Measurements from ENCODE around the gene AATK.

Gene AATK

GRCh38 chr17:81179861-81180260, 13.8 kb upstream of the AATK start:
- no peak for DNase-seq

DNA sequence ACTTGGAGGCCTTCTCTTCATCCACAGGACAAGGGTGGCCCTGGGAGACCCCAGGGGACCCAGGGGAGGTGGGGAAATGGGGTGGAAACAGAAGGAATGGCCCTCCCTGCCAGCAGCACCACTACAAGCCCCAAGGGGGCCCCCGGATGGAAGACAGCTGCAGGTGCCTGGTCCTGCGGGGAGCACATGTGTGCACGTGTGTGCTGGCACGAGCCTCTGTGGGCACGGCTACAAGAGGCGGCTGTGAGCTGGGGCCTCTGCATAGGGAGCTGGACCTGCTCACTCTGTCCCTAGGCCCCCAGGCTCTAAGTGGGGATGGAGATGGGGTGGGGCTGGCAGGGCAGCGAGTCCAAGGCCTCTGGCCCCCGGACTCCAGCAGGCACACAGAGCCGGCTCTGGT, 13.2 kb upstream of the AATK start:
- no peak for DNase-seq

- no peak for DNase-seq
Measured at GRCh38 chr17:81178136-81179091, 12.4 kb upstream of the AATK start.

GRCh38 chr17:81176666-81177065, 10.6 kb upstream of the AATK start:
- DNase-seq: no peak

DNA sequence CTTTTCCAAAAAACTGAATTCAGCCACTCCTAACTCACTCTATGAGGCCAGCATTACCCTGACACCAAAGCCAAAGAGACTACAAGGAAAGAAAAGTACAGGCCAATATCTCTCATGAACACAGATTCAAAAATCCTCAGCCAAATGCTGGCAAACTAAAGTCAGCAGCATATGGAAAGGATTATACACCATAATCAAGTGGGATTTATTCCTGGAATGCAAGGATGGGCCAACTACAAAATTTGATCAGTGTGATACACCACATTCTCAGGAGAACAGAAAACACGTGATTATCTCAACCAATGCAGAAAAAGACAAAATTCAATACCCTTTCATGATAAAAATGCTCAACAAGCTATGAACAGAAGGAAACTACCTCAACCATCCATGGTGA, 7.7 kb upstream of the AATK start:
- DNase-seq: no peak

GRCh38 chr17:81173052-81173761, 7.2 kb upstream of the AATK start:
- no peak for DNase-seq

DNA sequence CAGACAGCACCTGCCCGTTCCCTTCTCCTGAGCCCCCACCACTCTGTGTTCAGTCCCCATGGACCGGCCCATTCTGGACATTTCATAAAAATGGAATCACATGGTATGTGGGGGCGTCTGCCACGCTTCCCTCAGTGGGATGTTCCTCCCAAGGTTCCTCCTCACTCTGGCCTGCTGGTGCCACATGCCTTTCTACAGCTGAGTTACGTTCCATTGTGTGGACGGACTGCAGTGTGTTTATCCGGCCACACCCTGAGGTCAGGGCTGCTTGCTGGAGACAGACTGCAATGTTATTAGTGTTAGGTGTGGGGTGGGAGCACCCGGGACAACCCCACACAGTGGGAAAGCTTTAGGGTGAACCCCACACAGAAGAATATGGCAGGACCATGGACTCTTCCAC, 5.9 kb upstream of the AATK start:
- DNase-seq: no peak

DNA sequence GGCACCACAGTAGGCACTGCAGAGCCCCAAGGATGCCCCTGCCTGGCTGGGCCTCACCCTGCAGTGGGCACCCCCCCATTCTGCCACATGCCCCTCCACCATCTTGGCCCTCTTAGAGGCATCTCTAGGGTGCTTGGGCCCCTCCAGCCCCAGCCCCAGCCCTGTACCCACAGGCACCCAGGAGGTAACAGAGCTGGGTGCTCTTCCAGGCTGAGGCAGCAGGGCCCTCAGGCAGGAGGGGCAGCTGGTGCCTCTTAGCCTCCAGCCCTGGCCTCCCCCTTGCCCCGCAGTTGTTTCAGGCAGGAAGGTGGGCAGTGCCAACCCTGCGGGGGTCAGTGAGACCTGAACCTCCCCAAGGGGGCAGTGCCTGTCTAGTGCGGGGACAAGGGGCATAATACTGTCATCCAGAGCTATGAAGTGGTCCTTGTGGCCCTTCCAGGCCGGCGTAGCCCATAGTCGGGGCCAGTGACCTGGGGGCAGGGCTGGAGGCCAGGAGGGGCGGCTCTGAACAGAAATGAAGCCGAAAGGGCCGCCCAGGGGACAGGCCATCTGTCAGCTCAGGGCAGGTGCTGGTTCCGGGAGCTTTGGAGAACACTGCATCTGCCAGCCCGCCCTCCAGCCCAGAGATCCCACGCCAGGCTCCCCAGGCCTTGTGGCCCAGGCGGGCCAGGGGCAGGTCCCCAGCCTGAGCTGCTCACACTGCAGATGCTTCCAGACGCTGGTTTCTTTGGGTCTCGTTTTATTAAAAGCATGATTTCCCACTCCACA, 4.9 kb upstream of the AATK start:
- no peak for DNase-seq

DNA sequence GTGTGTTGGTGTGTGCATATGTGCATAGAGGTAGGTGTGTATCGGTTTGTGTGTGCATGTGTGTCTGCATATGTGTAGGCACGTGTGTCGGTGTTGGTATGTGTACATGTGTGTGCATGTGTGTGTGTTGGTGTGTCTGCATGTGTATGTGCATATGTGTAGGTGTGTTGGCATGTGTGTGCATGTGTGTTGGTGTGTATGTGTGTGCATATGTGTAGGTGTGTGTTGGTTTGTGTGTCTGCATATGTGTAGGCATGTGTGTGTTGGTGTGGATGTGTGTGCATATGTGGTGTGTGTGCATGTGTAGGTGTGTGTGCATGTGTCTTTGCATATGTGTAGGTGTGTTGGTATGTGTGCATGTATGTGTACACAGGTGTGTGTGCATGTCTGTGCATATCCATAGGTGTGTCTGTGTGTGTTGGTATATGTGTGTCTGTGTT, 3.9 kb upstream of the AATK start:
- DNase-seq: no peak

GRCh38 chr17:81167638-81168037, 1.6 kb upstream of the AATK start:
- no peak for DNase-seq

DNA sequence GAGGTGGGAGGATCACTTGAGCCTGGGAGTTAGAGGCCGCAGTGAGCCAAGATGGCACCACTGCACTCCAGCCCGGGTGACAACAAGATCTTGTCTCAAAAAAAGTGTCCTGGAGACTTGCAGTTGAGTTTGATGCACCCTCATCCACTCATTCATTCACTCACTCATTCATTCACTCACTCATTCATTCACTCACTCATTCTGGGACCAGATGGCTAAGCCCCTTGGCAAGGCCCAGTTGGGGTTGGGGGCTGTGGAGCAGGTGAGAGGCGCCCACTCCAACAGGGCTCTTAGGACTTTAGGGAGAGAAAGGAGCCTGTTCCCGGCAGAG, 1.1 kb upstream of the AATK start:
- DNase-seq: no peak

DNA sequence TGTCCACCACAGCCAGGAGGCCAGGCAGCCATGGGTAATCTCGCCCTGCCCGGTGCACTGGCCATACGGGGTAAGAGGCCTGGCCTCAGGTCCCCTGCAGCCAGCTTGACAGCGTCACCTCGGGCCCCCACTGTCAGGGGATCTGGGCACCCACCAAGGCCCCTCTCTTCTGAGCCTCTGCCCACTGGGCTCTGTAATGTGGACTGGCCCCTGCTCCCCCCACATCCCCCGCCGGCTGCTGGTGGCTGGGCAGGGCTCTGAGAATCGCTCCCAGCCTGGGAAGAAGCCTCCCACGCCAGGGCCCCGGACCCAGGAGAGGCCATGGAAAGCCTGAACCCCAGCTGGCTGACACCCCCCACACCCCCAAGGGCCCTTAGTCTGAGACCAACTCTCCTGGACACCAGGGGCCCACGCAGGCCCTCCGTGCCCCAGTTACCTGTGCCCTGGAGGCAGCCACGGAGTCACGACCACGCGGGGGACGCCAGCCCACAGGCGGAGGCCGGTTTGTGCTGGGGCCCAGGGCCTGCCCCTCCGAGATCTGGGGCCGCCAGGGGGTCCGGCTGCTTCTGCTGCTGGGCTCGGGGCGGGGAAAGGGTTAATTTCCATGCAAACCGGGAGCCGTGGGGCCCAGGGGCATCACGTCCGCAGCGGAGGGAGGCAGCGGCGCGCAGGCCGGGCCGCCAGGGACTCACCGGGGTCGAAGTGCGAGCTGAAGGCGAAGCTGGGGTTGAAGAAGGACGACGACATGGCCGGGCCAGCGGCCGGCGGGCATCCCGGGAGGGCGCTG, 582 bp downstream of the AATK start, which contains the start of gene PVALEF:
PVALEF (plus strand) TSS at position 262 of the 787 bp plus-strand sequence. CDS start 15,720 bp downstream, outside the sequence.
- DNase-seq: no peak

GRCh38 chr17:81164371-81165245, 1.4 kb downstream of the AATK start:
- no peak for DNase-seq

DNA sequence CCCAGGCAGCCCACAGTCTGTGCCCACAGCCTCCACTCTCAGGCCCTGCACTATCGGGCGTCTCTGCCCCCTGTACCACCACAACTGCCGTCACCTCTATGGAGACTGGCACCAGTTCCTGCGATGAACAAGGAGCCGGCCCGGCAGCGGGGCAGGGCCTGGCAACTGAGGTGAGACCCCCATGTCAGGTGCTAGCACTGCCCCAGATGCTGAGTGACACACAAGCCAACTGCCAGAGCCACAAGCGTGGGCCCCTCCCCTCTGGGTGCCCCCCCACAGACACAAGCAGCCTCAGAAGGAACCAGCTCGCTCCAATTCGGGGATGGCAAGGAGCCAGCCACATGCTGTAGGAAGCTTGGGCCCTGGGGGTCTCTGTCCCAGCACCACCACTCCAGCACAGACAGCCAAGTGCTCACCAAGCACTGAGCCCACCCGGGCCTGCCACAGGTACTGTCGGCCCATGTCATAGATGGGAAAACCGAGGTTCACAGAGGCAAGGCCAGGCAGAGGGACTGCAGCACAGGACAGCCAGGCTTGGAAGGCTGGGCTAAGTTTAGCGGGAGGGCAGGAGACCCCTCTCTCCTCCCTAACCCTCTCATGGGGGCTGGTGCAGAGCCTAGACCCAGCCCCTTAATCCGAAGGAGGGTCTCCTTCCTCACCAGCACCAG, 2.2 kb downstream of the AATK start:
- DNase-seq: no peak

DNA sequence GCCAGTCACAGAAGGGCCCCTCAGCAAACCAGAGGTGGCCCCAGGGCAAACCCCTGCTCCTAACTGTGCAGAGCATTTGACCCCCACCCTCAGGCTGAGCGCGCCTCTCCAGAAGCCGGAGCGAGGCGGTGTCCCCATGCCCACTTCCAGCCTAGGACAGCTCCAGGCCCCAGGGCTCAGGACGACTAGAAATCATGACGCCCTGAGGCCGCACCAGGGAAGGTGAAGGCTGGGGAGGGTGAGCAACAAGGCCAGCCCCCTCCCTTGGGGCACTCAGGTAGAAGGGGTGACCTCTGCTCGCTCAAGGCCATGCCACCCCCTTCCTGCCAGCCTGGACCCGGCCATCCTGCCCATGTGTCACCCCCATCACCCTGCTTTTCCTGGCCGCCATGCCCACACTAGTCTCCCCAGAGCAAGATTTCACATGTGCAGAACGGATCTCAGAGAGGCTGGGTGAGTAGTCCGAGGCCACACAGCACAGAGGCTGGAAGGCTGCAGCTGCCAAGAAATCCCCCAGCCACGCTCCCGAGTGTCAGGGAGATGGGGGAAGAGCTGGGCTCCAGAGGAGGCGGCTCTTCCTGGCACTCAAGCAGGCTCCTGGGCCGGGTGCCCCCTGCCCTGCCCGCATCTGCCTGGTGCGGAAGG, 2.8 kb downstream of the AATK start:
- DNase-seq: no peak

DNA sequence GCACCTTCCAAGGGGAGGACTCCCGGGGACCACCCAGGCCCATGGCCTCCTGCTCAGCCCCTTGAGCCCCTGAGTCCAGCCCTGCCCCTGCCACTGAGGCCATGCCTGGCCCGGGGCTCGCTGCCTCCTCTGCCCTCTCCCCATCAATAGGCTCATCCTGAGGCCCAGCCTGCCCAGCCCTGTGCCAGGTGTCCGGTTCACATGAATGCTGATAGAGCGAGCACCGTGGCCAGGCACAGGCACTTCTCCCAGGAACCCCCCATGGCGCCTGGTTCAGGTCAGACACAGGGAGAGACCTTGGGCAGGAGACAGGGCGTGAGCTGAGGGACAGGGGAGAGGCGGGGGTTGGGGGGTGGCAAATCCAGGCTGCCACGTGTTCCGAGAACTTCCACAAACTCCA, 3.5 kb downstream of the AATK start:
- DNase-seq: no peak

- no peak for DNase-seq
Measured at GRCh38 chr17:81161972-81162371, 4.0 kb downstream of the AATK start.

DNA sequence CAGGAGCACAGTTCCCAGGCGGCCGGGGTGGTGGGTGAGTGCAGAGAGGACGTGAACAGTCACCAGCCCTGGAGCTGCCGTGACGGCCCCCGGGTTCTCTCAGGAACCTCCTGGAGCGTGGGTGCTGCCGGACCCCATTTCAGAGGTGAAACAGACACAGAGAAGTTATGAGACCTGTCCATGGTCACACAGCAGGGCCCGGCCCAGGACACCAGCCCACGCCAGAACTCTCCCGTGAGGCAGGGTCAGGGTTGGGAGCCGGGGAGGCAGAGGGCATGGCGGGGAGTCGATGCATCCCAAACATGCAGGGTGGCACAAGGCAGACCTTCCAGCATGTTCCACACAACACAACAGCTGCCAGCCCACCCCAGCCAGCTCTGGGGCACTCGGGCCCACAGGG, 4.5 kb downstream of the AATK start:
- no peak for DNase-seq

GRCh38 chr17:81160747-81161453, 5.1 kb downstream of the AATK start:
- no peak for DNase-seq

GRCh38 chr17:81160306-81160705, 5.7 kb downstream of the AATK start:
- DNase-seq: no peak

Data from activated CD8-positive, alpha-beta memory T cell treated with anti-CD3 and anti-CD28 coated beads, Interleukin-2, amount 50 U/mL, for 4 hours (primary cell).